Neural cell (in vitro differentiated cells): Measurements from ENCODE around the gene WDR93.

Source experiments
- CTCF ChIP-seq: fragments of 450-650 bp; IDR thresholded peaks from 2 replicates; pipeline ENCODE4 v1.5.1; 2014; ENCODE audit warnings: antibody characterized with exemption, mild to moderate bottlenecking, moderate library complexity; ENCODE audit not compliant: poor library complexity, severe bottlenecking
- EZH2 ChIP-seq: fragments of 200-600, 300-800 bp; shearing (Covaris generic), sonication (generic); IDR thresholded peaks from 2 replicates; pipeline ENCODE4 v1.6.1; 2014; ENCODE audit warnings: antibody characterized with exemption, low read length, borderline replicate concordance, mild to moderate bottlenecking; ENCODE audit not compliant: insufficient read depth, poor library complexity, severe bottlenecking
- POLR2AphosphoS5 ChIP-seq: IDR thresholded peaks from 2 replicates; pipeline ENCODE4 v1.6.1; 2012
- TF ChIP-seq, protein P1 (sequence below): IDR thresholded peaks from 2 replicates; pipeline ENCODE4 v1.6.1; 2012; ENCODE audit warnings: borderline replicate concordance

DNA sequence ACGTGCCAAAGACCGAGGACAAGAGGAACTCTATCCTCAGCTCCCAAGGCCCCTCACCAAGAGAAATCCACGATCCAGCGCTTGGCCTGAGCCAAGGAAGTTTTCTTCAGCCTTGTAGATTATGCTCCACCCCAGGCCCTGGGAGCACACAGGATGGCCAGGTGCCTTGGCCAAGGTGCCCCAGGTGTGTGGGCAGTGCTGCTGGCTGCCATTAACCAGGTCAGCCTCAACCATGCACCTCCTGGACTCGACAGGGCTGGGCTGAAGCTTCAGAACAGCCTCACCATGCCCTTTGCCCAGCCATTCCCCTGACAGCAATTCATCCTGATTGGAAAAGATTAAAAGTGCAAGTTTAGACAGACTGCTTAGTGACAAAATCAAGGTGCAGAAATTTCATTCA is 71.3 kb downstream of the WDR93 start:
- TF ChIP-seq EZH2: no peak
- no peak for TF ChIP-seq POLR2AphosphoS5
- no peak for TF ChIP-seq CTCF
- TF ChIP-seq, protein P1, sequence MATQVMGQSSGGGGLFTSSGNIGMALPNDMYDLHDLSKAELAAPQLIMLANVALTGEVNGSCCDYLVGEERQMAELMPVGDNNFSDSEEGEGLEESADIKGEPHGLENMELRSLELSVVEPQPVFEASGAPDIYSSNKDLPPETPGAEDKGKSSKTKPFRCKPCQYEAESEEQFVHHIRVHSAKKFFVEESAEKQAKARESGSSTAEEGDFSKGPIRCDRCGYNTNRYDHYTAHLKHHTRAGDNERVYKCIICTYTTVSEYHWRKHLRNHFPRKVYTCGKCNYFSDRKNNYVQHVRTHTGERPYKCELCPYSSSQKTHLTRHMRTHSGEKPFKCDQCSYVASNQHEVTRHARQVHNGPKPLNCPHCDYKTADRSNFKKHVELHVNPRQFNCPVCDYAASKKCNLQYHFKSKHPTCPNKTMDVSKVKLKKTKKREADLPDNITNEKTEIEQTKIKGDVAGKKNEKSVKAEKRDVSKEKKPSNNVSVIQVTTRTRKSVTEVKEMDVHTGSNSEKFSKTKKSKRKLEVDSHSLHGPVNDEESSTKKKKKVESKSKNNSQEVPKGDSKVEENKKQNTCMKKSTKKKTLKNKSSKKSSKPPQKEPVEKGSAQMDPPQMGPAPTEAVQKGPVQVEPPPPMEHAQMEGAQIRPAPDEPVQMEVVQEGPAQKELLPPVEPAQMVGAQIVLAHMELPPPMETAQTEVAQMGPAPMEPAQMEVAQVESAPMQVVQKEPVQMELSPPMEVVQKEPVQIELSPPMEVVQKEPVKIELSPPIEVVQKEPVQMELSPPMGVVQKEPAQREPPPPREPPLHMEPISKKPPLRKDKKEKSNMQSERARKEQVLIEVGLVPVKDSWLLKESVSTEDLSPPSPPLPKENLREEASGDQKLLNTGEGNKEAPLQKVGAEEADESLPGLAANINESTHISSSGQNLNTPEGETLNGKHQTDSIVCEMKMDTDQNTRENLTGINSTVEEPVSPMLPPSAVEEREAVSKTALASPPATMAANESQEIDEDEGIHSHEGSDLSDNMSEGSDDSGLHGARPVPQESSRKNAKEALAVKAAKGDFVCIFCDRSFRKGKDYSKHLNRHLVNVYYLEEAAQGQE: no peak
